ENCODE data around the gene TMBIM1.
A peak's percentile ranks its signal among the peaks of the same experiment; 100 is the strongest.
"Not testable (repeated sequence)": the region's sequence is repeated elsewhere in the genome, so short reads cannot be mapped to it uniquely, and the experiment has no call there.

Gene TMBIM1

DNA sequence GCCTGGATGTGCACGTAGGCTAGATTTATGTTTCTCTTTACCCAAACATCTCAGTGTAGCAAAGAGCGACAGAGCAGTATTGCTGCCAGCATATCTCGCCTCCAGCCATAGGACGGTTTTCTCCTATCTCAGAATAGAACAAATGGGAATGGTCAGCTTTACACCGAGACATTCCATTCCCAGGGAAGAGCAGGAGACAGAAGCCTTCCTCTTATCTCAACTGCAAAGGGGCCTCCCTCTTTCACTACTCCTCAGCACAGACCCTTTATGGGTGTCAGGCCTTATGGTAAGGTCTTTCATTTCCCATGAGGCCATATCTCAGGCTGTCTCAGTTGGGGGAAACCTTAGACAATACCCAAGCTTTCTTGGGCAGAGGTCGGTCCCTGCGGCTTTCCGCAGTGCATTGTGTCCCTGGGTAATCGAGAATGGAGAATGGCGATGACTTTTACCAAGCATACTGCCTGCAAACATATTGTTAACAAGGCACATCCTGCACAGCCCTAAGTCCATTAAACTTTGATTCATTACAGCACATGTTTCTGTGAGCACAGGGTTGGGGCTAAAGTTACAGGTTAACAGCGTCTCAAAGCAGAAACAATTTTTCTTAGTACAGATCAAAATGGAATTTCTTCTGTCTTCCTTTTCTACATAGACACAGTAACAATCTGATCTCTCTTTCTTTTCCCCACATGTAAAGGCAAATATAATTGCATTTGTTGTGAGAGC lies 19.4 kb upstream of the TMBIM1 start:
- H3K36me3 Mint-ChIP-seq (ENCODE audit: low read depth); H3K27ac Mint-ChIP-seq; intact Hi-C loops (cut with micrococcal nuclease); H3K9me3 Mint-ChIP-seq; H3K27me3 Mint-ChIP-seq; H3K4me3 Mint-ChIP-seq: not testable (repeated sequence)
- peaks cover 28% of the 10 kb centered on the region for H3K4me1 Mint-ChIP-seq (ENCODE audit: low read depth)

DNA sequence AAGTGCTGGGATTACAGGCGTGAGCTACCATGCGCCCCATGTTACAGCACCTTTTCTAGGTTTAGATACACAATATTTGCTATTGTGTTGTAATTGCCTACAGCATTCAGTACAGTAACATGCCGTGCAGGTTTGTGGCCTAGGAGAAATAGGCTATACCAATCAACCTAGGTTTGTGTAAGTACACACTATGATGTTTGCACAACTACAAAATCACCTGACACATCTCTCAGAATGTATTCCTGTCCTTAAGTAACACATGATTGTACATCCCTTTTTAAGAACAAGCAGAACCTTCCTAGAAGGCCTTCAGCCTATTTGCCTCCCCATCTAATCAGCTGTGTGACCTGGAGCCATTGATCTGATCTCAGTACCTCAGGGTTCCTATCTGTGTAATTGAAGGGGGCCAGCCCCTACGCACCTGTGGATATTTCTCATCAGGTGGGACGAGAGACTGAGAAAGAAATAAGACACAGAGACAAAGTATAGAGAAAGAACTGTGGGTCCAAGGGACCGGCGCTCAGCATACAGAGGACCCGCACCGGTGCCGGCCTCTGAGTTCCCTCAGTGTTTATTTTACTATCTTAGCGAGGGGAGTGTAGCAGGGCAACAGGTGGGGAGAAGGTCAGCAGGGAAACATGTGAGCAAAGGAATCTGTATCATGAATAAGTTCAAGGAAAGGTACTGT lies 18.7 kb upstream of the TMBIM1 start:
- intact Hi-C loops (cut with micrococcal nuclease): no loop called here
- no peaks in the 10 kb centered on the region for H3K36me3 Mint-ChIP-seq (ENCODE audit: low read depth)
- H3K27me3 Mint-ChIP-seq: no peaks in the 10 kb centered on the region
- H3K27ac Mint-ChIP-seq: no peak overlapping the region
- peaks cover 21% of the 10 kb centered on the region for H3K4me1 Mint-ChIP-seq (ENCODE audit: low read depth)
- no peak overlapping the region for H3K4me3 Mint-ChIP-seq
- H3K9me3 Mint-ChIP-seq: no peaks in the 10 kb centered on the region

GRCh38 chr2:218307415-218308090 lies 15.2 kb upstream of the TMBIM1 start:
- intact Hi-C loops (cut with micrococcal nuclease): no loop called here
- Mint-ChIP-seq H3K27me3 (no peaks in the 10 kb centered on the region), H3K4me1 (ENCODE audit: low read depth) (peaks cover 17% of the 10 kb centered on the region), H3K36me3 (ENCODE audit: low read depth) (no peaks in the 10 kb centered on the region), H3K9me3 (no peaks in the 10 kb centered on the region), H3K4me3 (no peak overlapping the region), H3K27ac (no peak overlapping the region)

DNA sequence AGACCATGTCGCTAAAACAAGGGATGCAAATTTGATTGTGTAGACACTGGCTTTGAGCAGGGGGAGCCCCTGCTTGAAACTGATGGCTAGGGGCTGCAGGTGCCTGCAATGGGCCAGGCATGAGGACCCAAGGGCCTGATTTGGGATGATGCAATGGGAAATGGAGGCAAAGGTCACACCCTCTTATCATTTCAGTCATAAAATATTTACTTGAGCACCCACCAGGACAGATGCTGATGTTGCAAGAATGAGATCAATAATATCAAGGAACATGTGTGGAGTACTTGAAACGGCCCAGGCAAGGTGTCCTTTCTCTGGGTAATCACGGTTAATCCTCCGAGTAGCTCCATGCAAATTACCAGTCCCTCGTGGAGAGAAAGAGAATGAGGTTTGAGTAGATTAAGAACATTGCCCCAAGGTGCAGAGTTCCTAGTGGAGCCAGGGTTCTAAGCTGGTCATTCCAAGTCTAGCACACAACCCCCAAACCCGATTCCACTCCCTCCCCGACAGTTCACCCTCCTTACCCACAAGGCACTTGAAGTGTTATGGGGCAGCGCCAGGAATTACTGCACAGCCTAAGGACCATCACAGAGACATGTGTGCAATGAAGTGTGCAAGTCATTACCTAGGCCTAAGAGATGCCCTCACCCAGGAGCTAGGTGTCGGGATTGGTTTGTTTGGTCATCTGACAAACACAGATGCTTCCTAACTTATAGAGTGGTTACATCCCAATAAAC lies 14.0 kb upstream of the TMBIM1 start:
- Mint-ChIP-seq H3K27ac (no peak overlapping the region), H3K36me3 (ENCODE audit: low read depth) (no peaks in the 10 kb centered on the region), H3K9me3 (no peaks in the 10 kb centered on the region), H3K27me3 (no peaks in the 10 kb centered on the region), H3K4me3 (no peak overlapping the region), H3K4me1 (ENCODE audit: low read depth) (peaks cover 11% of the 10 kb centered on the region)
- intact Hi-C loops (cut with micrococcal nuclease): no loop called here

GRCh38 chr2:218305383-218305782 lies 13.1 kb upstream of the TMBIM1 start:
- Mint-ChIP-seq H3K36me3 (ENCODE audit: low read depth) (no peaks in the 10 kb centered on the region), H3K4me1 (ENCODE audit: low read depth) (peaks cover 11% of the 10 kb centered on the region), H3K4me3 (no peak overlapping the region), H3K9me3 (no peaks in the 10 kb centered on the region), H3K27ac (no peak overlapping the region), H3K27me3 (no peaks in the 10 kb centered on the region)
- intact Hi-C loops (cut with micrococcal nuclease): no loop called here

DNA sequence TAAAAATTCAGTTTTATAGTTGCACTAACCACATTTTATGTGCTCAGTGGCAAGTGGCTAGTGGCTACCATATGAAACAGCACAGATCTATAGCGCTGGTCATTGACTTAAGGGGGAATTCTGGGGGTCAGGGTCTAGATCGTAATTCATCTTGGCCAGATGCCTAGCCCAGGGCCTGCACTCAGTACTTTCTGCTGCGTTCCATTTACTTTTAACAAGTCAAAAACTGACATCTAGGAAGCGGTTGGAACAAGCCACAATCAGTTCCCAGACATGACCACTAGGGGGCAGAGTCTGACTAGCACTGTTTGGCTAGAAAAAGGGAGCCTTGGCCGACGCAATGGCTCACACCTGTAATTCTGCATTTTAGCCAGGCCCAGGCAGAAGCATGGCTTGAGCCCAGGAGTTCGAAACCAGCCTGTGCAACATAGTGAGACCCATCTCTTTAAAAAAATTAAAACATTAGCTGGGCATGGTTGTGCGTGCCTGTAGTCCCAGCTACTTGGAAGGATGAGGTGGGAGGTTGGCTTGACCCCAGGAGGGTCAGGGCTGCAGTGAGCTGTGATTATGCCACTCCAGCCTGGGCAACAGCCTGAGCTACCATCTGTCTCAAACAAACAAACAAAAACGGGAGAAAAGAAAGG lies 9.0 kb upstream of the TMBIM1 start:
- Mint-ChIP-seq H3K4me3 (no peak overlapping the region), H3K4me1 (ENCODE audit: low read depth) (peaks cover 7% of the 10 kb centered on the region), H3K36me3 (ENCODE audit: low read depth) (no peaks in the 10 kb centered on the region), H3K27ac (no peak overlapping the region), H3K9me3 (no peaks in the 10 kb centered on the region), H3K27me3 (peaks cover 1% of the 10 kb centered on the region)
- intact Hi-C loops (cut with micrococcal nuclease): loop anchor here (1.0 kb wide), 1 partner anchor 55 kb away; the partner anchor contains the start of gene CATIP

DNA sequence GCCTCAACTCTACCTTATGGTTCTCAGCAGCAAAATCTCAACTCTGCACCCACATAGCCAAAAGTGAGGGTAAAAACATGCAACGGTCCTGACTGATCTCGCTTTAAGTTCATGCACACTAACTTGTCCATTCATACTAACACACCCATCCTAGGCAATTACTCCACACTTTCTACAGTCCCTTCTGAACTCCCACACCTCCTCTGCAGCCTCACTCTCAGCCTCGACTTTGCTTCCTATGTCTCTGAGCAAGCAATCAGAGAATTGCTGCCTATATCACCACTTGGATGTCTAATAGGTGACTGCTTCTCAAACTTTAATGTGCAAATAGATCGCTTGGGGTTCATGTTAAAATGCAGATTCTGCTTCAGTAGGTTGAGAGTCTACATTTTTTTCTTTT lies 7.8 kb upstream of the TMBIM1 start:
- Mint-ChIP-seq H3K4me3 (no peak overlapping the region), H3K4me1 (ENCODE audit: low read depth) (peaks cover 7% of the 10 kb centered on the region), H3K27me3 (peaks cover 1% of the 10 kb centered on the region), H3K9me3 (no peaks in the 10 kb centered on the region), H3K27ac (no peak overlapping the region), H3K36me3 (ENCODE audit: low read depth) (no peaks in the 10 kb centered on the region)
- intact Hi-C loops (cut with micrococcal nuclease): no loop called here

- intact Hi-C loops (cut with micrococcal nuclease): no loop called here
- Mint-ChIP-seq H3K36me3 (ENCODE audit: low read depth) (no peaks in the 10 kb centered on the region), H3K4me3 (no peak overlapping the region), H3K27ac (peak overlapping the region; percentile 14), H3K9me3 (no peaks in the 10 kb centered on the region), H3K4me1 (ENCODE audit: low read depth) (peaks cover 24% of the 10 kb centered on the region), H3K27me3 (peaks cover 1% of the 10 kb centered on the region)
Measured at GRCh38 chr2:218298314-218298875, 6.1 kb upstream of the TMBIM1 start.

GRCh38 chr2:218296847-218297246 lies 4.5 kb upstream of the TMBIM1 start:
- Mint-ChIP-seq H3K4me3 (no peak overlapping the region), H3K27me3 (peaks cover 1% of the 10 kb centered on the region), H3K9me3 (no peaks in the 10 kb centered on the region), H3K36me3 (ENCODE audit: low read depth) (peaks cover 4% of the 10 kb centered on the region), H3K27ac (peak overlapping the region; percentile 56), H3K4me1 (ENCODE audit: low read depth) (peaks cover 24% of the 10 kb centered on the region)
- intact Hi-C loops (cut with micrococcal nuclease): no loop called here

DNA sequence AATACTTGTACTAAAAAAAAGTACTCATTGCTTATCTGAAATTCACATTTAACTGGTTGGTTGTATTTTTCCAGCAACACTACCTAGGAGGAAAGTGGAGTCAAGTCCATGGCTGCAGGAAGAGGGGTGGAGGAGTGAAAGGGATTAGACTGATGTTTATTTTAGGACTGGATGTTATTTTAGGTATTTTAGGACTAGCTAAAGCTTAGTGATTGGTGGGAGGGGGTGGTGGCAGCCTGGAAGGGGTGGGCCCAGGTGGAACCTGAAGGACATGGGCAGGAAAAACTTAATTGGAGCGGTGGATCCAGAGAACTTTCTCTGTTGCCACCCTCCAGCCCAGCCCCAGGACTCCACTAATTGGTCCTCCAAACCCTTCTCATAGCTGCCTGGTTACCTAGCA lies 3.9 kb upstream of the TMBIM1 start:
- Mint-ChIP-seq H3K4me3 (no peak overlapping the region), H3K36me3 (ENCODE audit: low read depth) (peaks cover 10% of the 10 kb centered on the region)

GRCh38 chr2:218295029-218295428 lies 2.7 kb upstream of the TMBIM1 start:
- Mint-ChIP-seq H3K36me3 (ENCODE audit: low read depth) (peaks cover 22% of the 10 kb centered on the region), H3K4me3 (no peak overlapping the region), H3K27me3 (peaks cover 1% of the 10 kb centered on the region), H3K4me1 (ENCODE audit: low read depth) (peaks cover 35% of the 10 kb centered on the region), H3K9me3 (no peaks in the 10 kb centered on the region), H3K27ac (no peak overlapping the region)
- intact Hi-C loops (cut with micrococcal nuclease): no loop called here

More for the DNA sequence above, 3.9 kb upstream of the TMBIM1 start:
- Mint-ChIP-seq H3K4me1 (ENCODE audit: low read depth) (peaks cover 24% of the 10 kb centered on the region), H3K27ac (peak overlapping the region; percentile 56), H3K27me3 (peaks cover 1% of the 10 kb centered on the region), H3K9me3 (no peaks in the 10 kb centered on the region)
- intact Hi-C loops (cut with micrococcal nuclease): no loop called here

DNA sequence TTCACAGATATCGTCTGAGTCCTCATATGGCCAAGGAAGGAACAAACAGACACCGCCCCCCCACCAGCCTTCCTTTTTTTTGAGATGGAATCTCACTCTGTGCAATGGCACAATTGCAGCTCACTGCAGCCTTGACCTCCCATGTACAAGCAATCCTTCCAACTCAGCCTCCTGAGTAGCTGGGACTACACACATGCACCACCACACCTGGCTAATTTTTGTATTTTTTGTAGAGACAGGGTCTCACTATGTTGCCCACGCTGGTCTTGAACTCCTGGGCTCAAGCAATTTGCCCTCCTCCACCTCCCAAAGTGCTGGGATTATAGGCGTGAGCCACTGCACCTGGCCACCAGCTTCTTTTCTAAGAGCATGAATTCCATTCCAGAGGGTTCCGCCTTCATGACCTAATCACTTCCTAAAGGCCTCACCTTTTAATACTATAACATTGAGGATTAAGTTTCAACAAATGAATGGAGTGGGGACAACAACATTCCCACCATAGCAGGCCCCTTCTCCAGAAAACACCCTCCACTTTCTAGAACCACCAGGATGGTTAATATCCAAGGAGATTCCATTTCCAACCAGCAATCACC lies 2.2 kb upstream of the TMBIM1 start:
- intact Hi-C loops (cut with micrococcal nuclease): loop anchor here (5.0 kb wide), 1 partner anchor 73 kb away; no protein-coding TSS in a partner anchor
- Mint-ChIP-seq H3K9me3 (no peaks in the 10 kb centered on the region), H3K27ac (peak overlapping the region; percentile 99), H3K4me1 (ENCODE audit: low read depth) (peaks cover 40% of the 10 kb centered on the region), H3K4me3 (no peak overlapping the region), H3K36me3 (ENCODE audit: low read depth) (peaks cover 24% of the 10 kb centered on the region), H3K27me3 (peaks cover 1% of the 10 kb centered on the region)
